Kidney epithelial cell (primary cell): ENCODE measurements around the gene SND1. TPM values are rescaled to one million over a fixed set of nuclear protein-coding genes. Genes with fewer than 3 reads are reported as not detected.

Source experiments
- DNase-seq: peaks from one replicate; pipeline ENCODE4 v3.0.0-alpha.2; 2010; ENCODE audit warnings: low read depth
- H3K27me3 ChIP-seq: 2 replicates; pipeline ENCODE4 v1.6.0; 2011; ENCODE audit warnings: low read length; ENCODE audit not compliant: control insufficient read depth, insufficient read depth
- H3K36me3 ChIP-seq: 2 replicates; pipeline ENCODE4 v1.5.1; 2011; ENCODE audit warnings: low read length; ENCODE audit not compliant: control insufficient read depth, insufficient read depth
- H3K4me3 ChIP-seq: 2 replicates; pipeline ENCODE4 v1.5.1; 2011; ENCODE audit warnings: low read depth, mild to moderate bottlenecking, control low read depth, low read length
- CTCF ChIP-seq: IDR thresholded peaks from 2 replicates; pipeline ENCODE4 v1.5.1; 2011; ENCODE audit warnings: mild to moderate bottlenecking, moderate library complexity, low read length, control low read depth, inconsistent platforms; ENCODE audit not compliant: insufficient read depth, poor library complexity, severe bottlenecking
- total RNA-seq: library from RNA; depleted of rRNA; stranded (reverse); fragments of >200 nt; gene quantifications from 2 replicates; pipeline ENCODE4 v1.2.3, GENCODE V29; 2015

The SND1 gene
- total RNA-seq, 1 donor from 2014 or later: 257 TPM

- Histone ChIP-seq H3K4me3 (no peak overlapping the region), H3K36me3 (no peaks in the 10 kb centered on the region), H3K27me3 (peaks cover 10% of the 10 kb centered on the region)
- TF ChIP-seq CTCF: no peak
- no peak for DNase-seq
Measured at GRCh38 chr7:128099204-128099671, 447.2 kb downstream of the SND1 start.

- H3K4me3 ChIP-seq: no peak overlapping the region
- no peaks in the 10 kb centered on the region for H3K36me3 ChIP-seq
- TF ChIP-seq CTCF: no peak
- DNase-seq: no peak
- peaks cover 18% of the 10 kb centered on the region for H3K27me3 ChIP-seq
Measured at GRCh38 chr7:128100225-128100948, 448.4 kb downstream of the SND1 start.

GRCh38 chr7:128100949-128101713, 449.1 kb downstream of the SND1 start:
- no peaks in the 10 kb centered on the region for H3K36me3 ChIP-seq
- no peak for TF ChIP-seq CTCF
- H3K27me3 ChIP-seq: peaks cover 22% of the 10 kb centered on the region
- no peak for DNase-seq
- no peak overlapping the region for H3K4me3 ChIP-seq

GRCh38 chr7:128102490-128103291, 450.7 kb downstream of the SND1 start:
- H3K4me3 ChIP-seq: no peak overlapping the region
- no peak for TF ChIP-seq CTCF
- H3K36me3 ChIP-seq: no peaks in the 10 kb centered on the region
- peaks cover 28% of the 10 kb centered on the region for H3K27me3 ChIP-seq
- no peak for DNase-seq

- Histone ChIP-seq H3K4me3 (peak overlapping the region; percentile 6), H3K36me3 (no peaks in the 10 kb centered on the region), H3K27me3 (peaks cover 28% of the 10 kb centered on the region)
- no peak for DNase-seq
- no peak for TF ChIP-seq CTCF
Measured at GRCh38 chr7:128103498-128104107, 451.6 kb downstream of the SND1 start.
